HG03103 (cell line): ENCODE results near the gene PCLO.

ENCODE experiments used
- ATAC-seq: cut with Tn5 transposase; IDR thresholded peaks from one replicate; pipeline ENCODE4 v1.9.1; 2021; ENCODE audit warnings: low read depth; ENCODE audit not compliant: unreplicated experiment

The PCLO gene, protein sequence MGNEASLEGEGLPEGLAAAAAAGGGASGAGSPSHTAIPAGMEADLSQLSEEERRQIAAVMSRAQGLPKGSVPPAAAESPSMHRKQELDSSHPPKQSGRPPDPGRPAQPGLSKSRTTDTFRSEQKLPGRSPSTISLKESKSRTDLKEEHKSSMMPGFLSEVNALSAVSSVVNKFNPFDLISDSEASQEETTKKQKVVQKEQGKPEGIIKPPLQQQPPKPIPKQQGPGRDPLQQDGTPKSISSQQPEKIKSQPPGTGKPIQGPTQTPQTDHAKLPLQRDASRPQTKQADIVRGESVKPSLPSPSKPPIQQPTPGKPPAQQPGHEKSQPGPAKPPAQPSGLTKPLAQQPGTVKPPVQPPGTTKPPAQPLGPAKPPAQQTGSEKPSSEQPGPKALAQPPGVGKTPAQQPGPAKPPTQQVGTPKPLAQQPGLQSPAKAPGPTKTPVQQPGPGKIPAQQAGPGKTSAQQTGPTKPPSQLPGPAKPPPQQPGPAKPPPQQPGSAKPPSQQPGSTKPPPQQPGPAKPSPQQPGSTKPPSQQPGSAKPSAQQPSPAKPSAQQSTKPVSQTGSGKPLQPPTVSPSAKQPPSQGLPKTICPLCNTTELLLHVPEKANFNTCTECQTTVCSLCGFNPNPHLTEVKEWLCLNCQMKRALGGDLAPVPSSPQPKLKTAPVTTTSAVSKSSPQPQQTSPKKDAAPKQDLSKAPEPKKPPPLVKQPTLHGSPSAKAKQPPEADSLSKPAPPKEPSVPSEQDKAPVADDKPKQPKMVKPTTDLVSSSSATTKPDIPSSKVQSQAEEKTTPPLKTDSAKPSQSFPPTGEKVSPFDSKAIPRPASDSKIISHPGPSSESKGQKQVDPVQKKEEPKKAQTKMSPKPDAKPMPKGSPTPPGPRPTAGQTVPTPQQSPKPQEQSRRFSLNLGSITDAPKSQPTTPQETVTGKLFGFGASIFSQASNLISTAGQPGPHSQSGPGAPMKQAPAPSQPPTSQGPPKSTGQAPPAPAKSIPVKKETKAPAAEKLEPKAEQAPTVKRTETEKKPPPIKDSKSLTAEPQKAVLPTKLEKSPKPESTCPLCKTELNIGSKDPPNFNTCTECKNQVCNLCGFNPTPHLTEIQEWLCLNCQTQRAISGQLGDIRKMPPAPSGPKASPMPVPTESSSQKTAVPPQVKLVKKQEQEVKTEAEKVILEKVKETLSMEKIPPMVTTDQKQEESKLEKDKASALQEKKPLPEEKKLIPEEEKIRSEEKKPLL (N-terminal part only)

GRCh38 chr7:83162402-83163256 is at the start of gene PCLO:
Gene PCLO, minus strand, starts transcription at chr7:83162884. Its CDS starts 292 bp downstream, at chr7:83162592.
- ATAC-seq, result peak; percentile 86

GRCh38 chr7:83211685-83212084 is 49.0 kb upstream of the PCLO start:
- no peak for ATAC-seq

- no peak for ATAC-seq
Observed at GRCh38 chr7:83210479-83210878, 47.8 kb upstream of the PCLO start.

GRCh38 chr7:83204715-83205114 is 42.0 kb upstream of the PCLO start:
- no peak for ATAC-seq

- no peak for ATAC-seq
Observed at GRCh38 chr7:83201355-83201754, 38.7 kb upstream of the PCLO start.

DNA sequence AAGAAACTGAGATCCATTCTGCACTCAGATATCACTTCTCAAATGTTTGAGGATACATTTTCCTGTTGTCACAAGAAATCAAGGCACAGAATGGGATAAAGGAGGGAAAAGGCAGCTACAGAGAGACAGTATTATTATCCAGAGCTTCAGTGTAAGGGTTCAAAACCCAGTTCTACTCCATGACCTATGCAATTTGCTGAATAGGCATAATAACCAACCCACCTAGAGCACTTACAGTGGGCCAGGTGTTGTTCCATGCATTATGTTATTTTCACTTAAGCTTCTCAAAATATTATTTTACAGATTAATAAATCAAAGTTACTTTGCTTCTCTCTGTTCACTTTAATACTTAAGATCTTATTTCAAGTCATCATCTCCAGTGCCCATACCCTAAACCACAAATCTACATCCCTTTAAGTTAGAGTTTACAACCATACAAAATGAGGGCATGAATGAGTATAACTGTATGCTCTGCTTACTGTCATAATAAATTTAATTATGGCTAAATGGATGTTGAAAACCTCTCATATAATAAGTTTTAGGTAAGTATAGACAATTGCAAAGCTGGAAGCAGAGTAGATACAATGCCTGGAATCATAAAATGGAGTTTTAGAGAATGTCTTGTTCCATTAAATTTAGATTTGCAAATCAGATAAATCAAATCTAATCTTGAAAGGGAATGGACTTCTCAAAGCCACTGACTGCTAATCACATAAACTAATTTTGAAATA is 28.1 kb upstream of the PCLO start:
- ATAC-seq, result no peak

- ATAC-seq, result no peak
Observed at GRCh38 chr7:83178796-83179195, 16.1 kb upstream of the PCLO start.

- no peak for ATAC-seq
Observed at GRCh38 chr7:83178066-83178465, 15.4 kb upstream of the PCLO start.

- no peak for ATAC-seq
Observed at GRCh38 chr7:83173664-83174063, 11.0 kb upstream of the PCLO start.

DNA sequence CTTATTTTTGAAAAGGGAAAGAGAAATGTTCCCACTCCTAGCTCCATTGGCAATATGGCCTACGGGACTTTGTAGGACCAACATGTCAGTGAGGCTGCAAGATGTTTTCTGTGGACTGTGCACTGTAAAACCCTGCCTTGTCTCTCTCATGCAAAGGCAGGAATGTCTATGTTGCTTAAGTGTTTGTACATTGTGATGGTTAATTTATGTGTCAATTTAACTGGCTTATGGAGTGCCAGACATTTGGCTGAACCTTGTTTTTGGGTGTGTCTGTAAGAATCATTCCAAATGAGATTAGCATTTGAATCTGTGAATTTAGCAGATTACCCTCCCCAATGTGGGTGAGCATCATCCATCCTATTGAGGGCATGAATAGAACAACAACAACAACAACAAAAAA is 4.1 kb upstream of the PCLO start:
- no peak for ATAC-seq

DNA sequence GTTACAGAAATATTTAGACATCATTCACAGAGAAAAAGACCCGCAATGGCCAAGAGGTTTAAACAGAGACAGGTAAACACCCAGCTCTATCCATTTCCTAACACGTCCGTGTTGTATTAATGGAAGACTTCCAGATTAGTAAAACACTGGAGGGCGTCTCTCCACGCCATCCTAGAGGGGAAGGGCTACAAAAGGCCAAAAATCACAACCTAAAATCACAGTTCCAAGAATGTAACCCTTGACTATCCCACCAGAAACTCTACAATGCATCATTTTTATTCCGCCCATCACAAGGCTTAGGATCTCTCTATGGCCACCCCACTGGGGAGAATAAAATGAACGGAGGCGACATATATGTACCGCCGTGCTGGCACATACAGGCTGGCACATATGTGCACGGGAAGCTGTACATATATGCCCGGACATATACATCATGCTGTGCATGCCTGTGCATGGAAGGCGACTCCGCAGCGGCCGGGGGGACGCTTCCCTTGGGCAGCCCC is 734 bp downstream of the PCLO start:
- no peak for ATAC-seq

GRCh38 chr7:83161186-83161585 is 1.5 kb downstream of the PCLO start:
- no peak for ATAC-seq

- no peak for ATAC-seq
Observed at GRCh38 chr7:83159731-83160130, 3.0 kb downstream of the PCLO start.

DNA sequence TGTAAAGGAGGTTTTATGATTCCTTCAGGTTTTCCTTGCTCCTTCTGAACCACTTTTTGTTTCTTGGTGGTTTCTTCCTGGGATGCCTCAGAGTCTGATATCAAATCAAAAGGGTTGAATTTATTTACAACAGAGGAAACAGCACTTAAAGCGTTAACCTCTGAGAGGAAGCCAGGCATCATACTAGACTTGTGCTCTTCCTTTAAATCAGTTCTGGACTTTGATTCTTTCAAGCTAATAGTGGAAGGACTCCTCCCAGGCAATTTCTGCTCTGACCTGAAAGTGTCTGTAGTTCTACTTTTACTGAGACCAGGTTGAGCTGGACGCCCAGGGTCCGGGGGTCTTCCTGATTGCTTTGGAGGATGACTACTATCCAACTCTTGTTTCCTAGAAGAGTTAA is 6.7 kb downstream of the PCLO start:
- ATAC-seq, result no peak

GRCh38 chr7:83155407-83155806 is 7.3 kb downstream of the PCLO start:
- no peak for ATAC-seq

DNA sequence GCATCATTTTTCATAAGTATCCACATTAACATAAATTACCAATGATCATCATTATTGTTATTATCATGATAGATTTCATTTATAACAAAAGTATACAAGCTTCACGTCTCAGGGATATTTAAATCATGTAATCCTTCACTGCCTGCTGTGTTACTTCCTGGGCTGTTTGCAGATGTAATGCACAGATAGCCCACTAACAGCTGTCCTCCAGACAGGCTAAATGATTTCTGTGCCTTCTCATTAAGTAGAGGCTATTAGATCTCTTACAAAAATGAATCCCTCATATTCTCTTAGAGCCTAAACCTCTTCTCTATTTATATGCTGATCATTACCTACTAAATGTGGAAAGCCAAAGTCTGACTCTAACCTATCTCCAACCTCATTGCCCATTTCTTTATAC is 9.3 kb downstream of the PCLO start:
- ATAC-seq, result no peak

GRCh38 chr7:83150310-83150709 is 12.4 kb downstream of the PCLO start:
- no peak for ATAC-seq

GRCh38 chr7:83149466-83149865 is 13.2 kb downstream of the PCLO start:
- no peak for ATAC-seq

DNA sequence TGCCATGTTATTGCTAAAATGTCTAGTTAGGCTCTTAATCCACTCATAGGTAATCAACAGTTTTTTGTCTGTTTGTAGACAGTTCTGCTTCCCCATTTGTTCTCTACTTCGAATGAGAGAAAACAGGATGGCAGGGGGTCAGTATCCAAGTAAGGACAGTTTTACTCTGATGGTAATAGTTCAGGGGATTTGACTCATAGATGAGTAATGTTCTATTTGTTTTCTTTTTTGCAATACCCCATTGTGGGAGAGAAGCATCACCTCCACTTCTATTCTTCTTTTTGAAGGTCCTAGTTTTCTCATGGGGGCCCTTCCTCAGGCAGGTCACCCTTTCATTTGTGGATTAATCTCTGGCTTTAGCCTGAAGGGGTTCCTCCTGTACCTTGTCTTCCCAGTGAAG is 13.9 kb downstream of the PCLO start:
- no peak for ATAC-seq
